Progenitor cell of endocrine pancreas (in vitro differentiated cells): ENCODE data around the gene NADK. TPM values are rescaled to one million over a fixed set of nuclear protein-coding genes. Genes with fewer than 3 reads are reported as not detected.
"Not testable (repeated sequence)": the region's sequence is repeated elsewhere in the genome, so short reads cannot be mapped to it uniquely, and the experiment has no call there.

Experiments used
- DNase-seq: peaks from one replicate; pipeline ENCODE4 v3.0.0; 2021; ENCODE audit warnings: low spot score; ENCODE audit not compliant: unreplicated experiment
- H3K27ac Mint-ChIP-seq: 2 replicates; pipeline ENCODE4 v1.8.0; 2021; ENCODE audit warnings: mild to moderate bottlenecking, moderate library complexity, mixed read lengths
- H3K27me3 Mint-ChIP-seq: 2 replicates; pipeline ENCODE4 v1.8.0; 2021; ENCODE audit warnings: mixed read lengths
- H3K36me3 Mint-ChIP-seq: 2 replicates; pipeline ENCODE4 v1.8.0; 2022; ENCODE audit warnings: mixed read lengths; ENCODE audit not compliant: insufficient read depth
- H3K4me1 Mint-ChIP-seq: 2 replicates; pipeline ENCODE4 v1.8.0; 2021; ENCODE audit warnings: low read depth, mixed read lengths
- H3K4me3 Mint-ChIP-seq: 2 replicates; pipeline ENCODE4 v1.8.0; 2021; ENCODE audit warnings: low read depth, mild to moderate bottlenecking, moderate library complexity, mixed read lengths
- H3K9me3 Mint-ChIP-seq: 2 replicates; pipeline ENCODE4 v1.8.0; 2021; ENCODE audit warnings: low read depth, mixed read lengths
- CTCF ChIP-seq: fragments of 200-600 bp; sonication (generic); IDR thresholded peaks from one replicate; pipeline ENCODE4 v1.5.0; 2021; ENCODE audit warnings: antibody characterized with exemption, mild to moderate bottlenecking; ENCODE audit not compliant: unreplicated experiment
- total RNA-seq: library from RNA; stranded (reverse); gene quantifications from 2 replicates; pipeline ENCODE4 v1.2.1, GENCODE V29; 2021

Gene NADK
- total RNA-seq, 1 donor from 2014 or later: 87.8 TPM

GRCh38 chr1:1748686-1749321 is 29.5 kb downstream of the NADK start:
- Mint-ChIP-seq H3K27ac (peak overlapping the region; percentile 15), H3K4me3 (no peak overlapping the region), H3K4me1 (no peaks in the 10 kb centered on the region), H3K36me3 (peaks cover 2% of the 10 kb centered on the region), H3K27me3 (no peaks in the 10 kb centered on the region), H3K9me3 (no peaks in the 10 kb centered on the region)
- DNase-seq: no peak
- no peak for TF ChIP-seq CTCF

- peak overlapping the region; percentile 74 for H3K4me3 Mint-ChIP-seq
- H3K27me3 Mint-ChIP-seq, DNase-seq, H3K4me1 Mint-ChIP-seq, H3K27ac Mint-ChIP-seq, H3K9me3 Mint-ChIP-seq, H3K36me3 Mint-ChIP-seq: not testable (repeated sequence)
Observed at GRCh38 chr1:1746566-1746909, 31.7 kb downstream of the NADK start.

- H3K9me3 Mint-ChIP-seq: not testable (repeated sequence)
- peak; percentile 68 for DNase-seq
- peak overlapping the region; percentile 97 for H3K27ac Mint-ChIP-seq
Observed at GRCh38 chr1:1745651-1746565, 32.4 kb downstream of the NADK start.

GRCh38 chr1:1742529-1742928 is 35.7 kb downstream of the NADK start:
- not testable (repeated sequence) for DNase-seq, H3K27ac Mint-ChIP-seq, H3K9me3 Mint-ChIP-seq, H3K4me1 Mint-ChIP-seq, H3K27me3 Mint-ChIP-seq, H3K36me3 Mint-ChIP-seq
- H3K4me3 Mint-ChIP-seq: peak overlapping the region; percentile 14

More at GRCh38 chr1:1745651-1746565, 32.4 kb downstream of the NADK start:
- not testable (repeated sequence) for H3K36me3 Mint-ChIP-seq, H3K27me3 Mint-ChIP-seq, H3K4me1 Mint-ChIP-seq
- peak overlapping the region; percentile 74 for H3K4me3 Mint-ChIP-seq

GRCh38 chr1:1741013-1741412 is 37.3 kb downstream of the NADK start:
- not testable (repeated sequence) for H3K9me3 Mint-ChIP-seq, H3K4me1 Mint-ChIP-seq, H3K27ac Mint-ChIP-seq

GRCh38 chr1:1738799-1739337 is 39.4 kb downstream of the NADK start:
- not testable (repeated sequence) for H3K4me1 Mint-ChIP-seq, H3K27me3 Mint-ChIP-seq, H3K9me3 Mint-ChIP-seq, H3K27ac Mint-ChIP-seq, H3K36me3 Mint-ChIP-seq, DNase-seq, H3K4me3 Mint-ChIP-seq

More at GRCh38 chr1:1741013-1741412, 37.3 kb downstream of the NADK start:
- not testable (repeated sequence) for H3K4me3 Mint-ChIP-seq, H3K36me3 Mint-ChIP-seq, H3K27me3 Mint-ChIP-seq, DNase-seq

- not testable (repeated sequence) for H3K27me3 Mint-ChIP-seq, H3K27ac Mint-ChIP-seq
Observed at GRCh38 chr1:1737675-1738590, 40.3 kb downstream of the NADK start.

GRCh38 chr1:1732381-1732780 is 45.9 kb downstream of the NADK start:
- no peak for TF ChIP-seq CTCF
- Mint-ChIP-seq H3K27ac (no peak overlapping the region), H3K4me1 (no peaks in the 10 kb centered on the region), H3K27me3 (no peaks in the 10 kb centered on the region), H3K9me3 (no peaks in the 10 kb centered on the region), H3K4me3 (no peak overlapping the region), H3K36me3 (peaks cover 7% of the 10 kb centered on the region)
- no peak for DNase-seq

More at GRCh38 chr1:1737675-1738590, 40.3 kb downstream of the NADK start:
- not testable (repeated sequence) for H3K36me3 Mint-ChIP-seq, DNase-seq, H3K4me3 Mint-ChIP-seq, H3K4me1 Mint-ChIP-seq, H3K9me3 Mint-ChIP-seq
